DMS 273 (cell line): ENCODE data around the gene ALDH16A1.
A peak's percentile ranks its signal among the peaks of the same experiment; 100 is the strongest.
"Not testable (repeated sequence)": the region's sequence is repeated elsewhere in the genome, so short reads cannot be mapped to it uniquely, and the experiment has no call there.

Experiments used
- DNase-seq: peaks from one replicate; lab custom pipeline; 2025; ENCODE audit not compliant: unreplicated experiment; lab: John Stamatoyannopoulos, UW

ALDH16A1 gene

GRCh38 chr19:49439836-49440235 is 13.2 kb upstream of the ALDH16A1 start:
- no peak for DNase-seq

DNA sequence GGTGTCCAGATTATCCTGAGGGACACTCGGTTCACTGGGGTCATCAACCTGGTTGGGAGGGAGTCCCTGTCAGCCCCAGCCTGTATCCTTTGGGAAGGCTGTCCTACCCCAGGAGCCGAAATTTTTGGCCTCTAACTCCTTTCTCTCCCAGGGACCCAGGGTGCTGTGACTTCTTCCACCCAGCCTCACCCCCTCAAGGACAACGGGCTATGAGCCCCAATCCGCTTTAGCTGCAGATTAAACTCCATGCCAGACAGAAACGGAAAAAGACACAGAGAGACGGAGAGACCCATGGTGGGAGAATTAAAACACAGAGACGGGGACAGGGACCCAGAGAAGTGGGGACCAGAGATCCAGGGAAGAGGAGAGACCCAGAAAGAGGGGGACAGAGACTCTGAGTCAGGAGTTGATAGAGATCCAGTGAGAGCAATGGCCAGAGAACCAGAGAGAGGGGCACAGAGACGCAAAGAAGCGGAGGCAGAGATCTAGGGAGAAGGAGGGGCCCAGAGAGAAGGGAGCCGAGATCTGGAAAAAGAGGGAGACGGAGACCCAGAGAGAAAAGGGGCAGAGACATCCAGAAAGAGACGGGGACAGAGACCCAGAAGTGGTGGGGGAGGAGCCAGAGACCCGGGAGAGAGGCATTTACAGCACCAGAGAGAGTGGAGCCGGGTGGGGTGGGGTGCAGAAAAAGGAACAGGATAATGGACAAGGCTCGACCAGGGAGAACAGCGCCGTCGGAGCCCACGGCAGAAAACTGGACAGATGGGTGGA is 12.4 kb upstream of the ALDH16A1 start:
- peak; percentile 67 for DNase-seq

GRCh38 chr19:49441210-49441959 is 11.6 kb upstream of the ALDH16A1 start, which contains the start of gene SLC17A7:
Gene SLC17A7 (minus strand): TSS chr19:49441527. CDS start chr19:49441379, 148 bp downstream.
- DNase-seq = peak; percentile 90

DNA sequence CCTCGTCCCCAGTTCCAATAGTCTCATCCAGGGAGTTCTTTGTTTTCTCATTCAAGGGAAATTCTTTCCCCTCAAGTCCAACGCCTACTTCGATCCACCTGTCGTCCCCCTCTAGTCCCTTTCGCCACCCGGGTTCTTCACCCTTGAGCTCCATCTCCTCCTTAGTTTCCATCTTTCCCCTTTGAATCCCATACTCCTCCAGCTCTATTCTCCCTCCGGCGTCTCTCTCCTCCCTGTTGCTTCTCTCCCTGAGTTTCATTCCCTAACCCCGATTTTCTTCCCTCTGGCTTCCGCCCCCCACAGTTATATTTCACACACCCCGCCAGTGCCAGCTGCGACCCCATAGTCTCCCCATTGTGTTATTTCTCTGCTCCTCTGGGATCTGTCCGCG is 11.1 kb upstream of the ALDH16A1 start:
- DNase-seq = no peak

- DNase-seq = peak; percentile 83
These were observed 10.7 kb upstream of the ALDH16A1 start for GRCh38 chr19:49442354-49442753.

- peak; percentile 97 for DNase-seq
These were observed 10.2 kb upstream of the ALDH16A1 start for GRCh38 chr19:49442771-49443365.

- DNase-seq = peak; percentile 100
These were observed 9.5 kb upstream of the ALDH16A1 start for GRCh38 chr19:49443366-49444099.

DNA sequence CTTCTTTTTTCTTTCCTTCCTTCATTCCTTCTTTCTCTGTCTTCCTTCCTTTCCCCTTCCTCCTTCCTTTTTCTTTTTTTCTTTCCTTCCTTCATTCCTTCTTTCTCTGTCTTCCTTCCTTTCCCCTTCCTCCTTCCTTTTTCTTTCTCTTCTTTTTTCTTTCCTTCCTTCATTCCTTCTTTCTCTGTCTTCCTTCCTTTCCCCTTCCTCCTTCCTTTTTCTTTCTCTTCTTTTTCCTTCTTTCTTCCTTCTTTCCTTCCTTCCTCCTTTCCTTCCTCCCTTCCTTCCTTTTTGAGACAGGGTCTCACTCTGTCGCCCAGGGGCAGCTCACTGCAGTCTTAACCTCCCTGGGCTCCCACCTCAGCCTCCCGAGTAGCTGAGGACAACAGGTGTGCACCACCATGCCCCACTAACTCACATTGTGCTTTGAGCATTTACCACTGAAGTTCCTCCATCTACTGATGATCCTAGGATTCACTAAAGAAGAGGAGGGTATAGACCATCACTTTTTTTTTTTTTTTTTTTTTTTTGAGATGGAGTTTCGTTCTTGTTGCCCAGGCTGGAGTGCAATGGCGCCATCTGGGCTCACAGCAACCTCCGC is 8.8 kb upstream of the ALDH16A1 start:
- DNase-seq = not testable (repeated sequence)

DNA sequence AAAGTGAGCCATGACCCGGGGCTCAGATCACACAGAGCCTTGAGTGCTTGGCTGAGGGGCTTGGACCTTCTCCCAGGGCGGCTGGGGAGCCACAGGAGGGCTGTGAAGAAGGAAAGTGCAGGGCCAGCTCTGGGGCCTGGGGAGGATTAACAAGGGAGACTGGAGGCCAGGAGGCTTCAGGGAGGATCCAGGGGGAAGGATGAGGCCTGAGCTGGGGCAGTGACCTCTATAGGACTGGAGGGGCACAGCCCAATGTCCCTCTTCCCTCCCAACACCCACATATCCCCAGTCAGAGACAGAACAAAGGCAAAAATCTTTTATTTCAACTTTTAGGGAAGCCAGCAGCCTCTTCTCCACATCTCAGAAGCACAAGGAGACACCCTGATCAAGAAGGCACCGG is 7.0 kb upstream of the ALDH16A1 start:
- DNase-seq = no peak

GRCh38 chr19:49447485-49448431 is 5.3 kb upstream of the ALDH16A1 start:
- peak; percentile 71 for DNase-seq

- DNase-seq = no peak
These were observed 4.6 kb upstream of the ALDH16A1 start for GRCh38 chr19:49448432-49448786.

DNA sequence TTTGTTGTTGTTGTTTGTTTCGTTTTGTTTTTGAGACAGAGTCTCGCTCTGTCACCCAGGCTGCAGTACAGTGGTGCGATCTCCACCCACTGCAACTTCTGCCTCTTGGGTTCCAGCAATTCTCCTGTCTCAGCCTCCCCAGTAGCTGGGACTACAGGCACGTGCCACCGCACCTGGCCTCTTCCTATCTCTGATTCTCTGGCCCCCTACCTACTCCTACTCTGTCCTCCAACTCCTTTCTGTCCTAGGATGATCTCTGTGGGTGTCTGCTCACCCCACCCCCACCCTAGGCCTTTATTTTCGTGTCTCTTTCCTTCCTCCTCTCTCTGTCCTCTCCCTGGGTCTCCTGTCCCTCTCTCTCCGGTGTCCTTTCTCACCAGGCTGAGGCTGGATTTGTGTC is 2.6 kb upstream of the ALDH16A1 start:
- no peak for DNase-seq

- DNase-seq = peak; percentile 100
These were observed 1.4 kb upstream of the ALDH16A1 start, which contains the start of gene PIH1D1 for GRCh38 chr19:49451430-49452181. Gene PIH1D1 (minus strand): TSS chr19:49451814. CDS start chr19:49451574, 240 bp downstream.

DNA sequence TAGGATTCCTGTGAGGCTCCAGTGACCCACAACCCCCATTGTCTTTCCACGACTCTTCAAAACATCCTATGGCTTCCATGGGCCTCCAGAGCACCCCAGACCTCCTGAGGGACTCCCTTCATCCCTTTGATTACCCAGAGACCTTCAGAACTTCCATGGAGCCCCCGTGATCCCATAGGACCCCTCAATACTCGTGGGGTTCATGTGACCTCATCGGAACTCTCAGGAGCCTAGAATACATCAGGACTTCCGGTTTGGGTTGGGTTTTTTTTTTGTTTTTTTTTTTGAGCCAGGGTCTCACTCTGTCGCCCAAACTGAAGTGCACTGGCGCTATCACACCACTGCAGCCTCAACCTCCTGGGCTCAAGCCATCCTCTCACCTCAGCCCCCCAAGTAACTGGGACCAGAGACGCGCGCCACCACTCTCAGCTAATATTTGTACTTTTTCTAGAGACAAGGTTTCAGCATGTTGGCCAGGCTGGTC is 774 bp downstream of the ALDH16A1 start:
- DNase-seq = no peak

DNA sequence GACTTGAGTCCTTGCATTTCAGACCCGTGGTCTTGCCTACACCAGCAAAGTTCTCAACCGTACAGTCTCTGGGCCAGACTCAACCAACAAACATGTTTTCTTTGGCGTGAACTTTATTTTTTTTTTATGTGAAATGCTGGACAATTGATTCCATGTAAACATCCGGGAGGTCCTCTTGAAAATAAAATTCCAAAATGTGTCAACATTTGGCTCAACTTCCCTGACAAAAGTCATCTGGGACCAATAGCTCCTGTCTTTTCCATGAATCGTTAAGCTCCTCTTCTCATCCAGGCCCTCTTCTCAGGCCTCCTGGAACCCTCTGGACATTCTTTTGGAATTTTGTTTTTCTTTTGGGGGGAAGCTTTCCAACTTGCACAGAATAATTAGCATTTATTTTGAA is 2.7 kb downstream of the ALDH16A1 start:
- DNase-seq = no peak

GRCh38 chr19:49456326-49456725 is 3.3 kb downstream of the ALDH16A1 start:
- DNase-seq = no peak

DNA sequence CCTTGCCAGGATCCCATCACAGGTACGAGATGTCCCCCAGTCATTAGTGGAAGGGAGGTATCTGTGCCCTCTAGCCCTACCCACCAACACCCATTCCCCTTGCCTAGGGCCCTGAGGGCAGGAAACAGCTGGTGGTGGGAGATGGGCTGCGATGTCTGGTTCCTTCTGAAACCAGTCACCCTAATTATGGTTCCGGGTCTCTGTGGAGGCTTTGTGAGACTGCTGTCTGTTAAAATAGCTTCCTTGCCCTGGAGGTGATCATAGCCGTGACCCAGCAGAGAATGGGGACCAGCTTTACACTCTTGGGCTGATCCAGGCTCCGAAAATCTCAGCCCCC is 5.5 kb downstream of the ALDH16A1 start:
- no peak for DNase-seq

GRCh38 chr19:49459388-49459787 is 6.4 kb downstream of the ALDH16A1 start:
- no peak for DNase-seq

- DNase-seq = not testable (repeated sequence)
These were observed 8.1 kb downstream of the ALDH16A1 start for GRCh38 chr19:49461130-49461529.
